Liver (tissue), 9 donors: ENCODE results near the gene HEXIM1. TPM values are rescaled to one million over a fixed set of nuclear protein-coding genes. Genes with fewer than 3 reads are reported as not detected.

Experiments used
- DNase-seq: peaks from one replicate; pipeline ENCODE4 v3.0.0-alpha.2; 2017; ENCODE audit warnings: low spot score
- H3K27ac ChIP-seq, 2 donors: one replicate each; pipeline ENCODE4 v1.7.0; 2013; ENCODE audit warnings: inconsistent platforms in 2 of 2, low read length in 2 of 2, control low read depth in 1 of 2, low read depth in 1 of 2, mild to moderate bottlenecking in 1 of 2
- H3K27me3 ChIP-seq, 4 donors: one replicate each; pipeline versions ENCODE4 v1.6.1 to v1.7.0; 2013; ENCODE audit warnings: low read length in 3 of 4, inconsistent platforms in 1 of 4, mild to moderate bottlenecking in 1 of 4, moderate library complexity in 1 of 4; ENCODE audit not compliant: control insufficient read depth in 4 of 4, insufficient read depth in 4 of 4
- H3K36me3 ChIP-seq, 4 donors: one replicate each; pipeline versions ENCODE4 v1.6.1 to v1.7.0; 2013; ENCODE audit warnings: low read length in 3 of 4, mild to moderate bottlenecking in 3 of 4, low read depth in 1 of 4, moderate library complexity in 1 of 4; ENCODE audit not compliant: control insufficient read depth in 4 of 4, insufficient read depth in 3 of 4
- H3K4me1 ChIP-seq, 4 donors: one replicate each; pipeline versions ENCODE4 v1.6.1 to v1.7.0; 2013; ENCODE audit warnings: low read length in 3 of 4, mild to moderate bottlenecking in 3 of 4, moderate library complexity in 1 of 4; ENCODE audit not compliant: control insufficient read depth in 4 of 4, insufficient read depth in 4 of 4
- H3K4me3 ChIP-seq, 3 donors: one replicate each; pipeline versions ENCODE4 v1.6.1 to v1.7.0; 2013; ENCODE audit warnings: low read length in 3 of 3, control low read depth in 1 of 3, low read depth in 1 of 3, mild to moderate bottlenecking in 1 of 3
- H3K9ac ChIP-seq, 2 donors: one replicate each; pipeline ENCODE4 v1.7.0; 2013; ENCODE audit warnings: low read length in 2 of 2, mild to moderate bottlenecking in 2 of 2, moderate library complexity in 2 of 2, control low read depth in 1 of 2, low read depth in 1 of 2
- H3K9me3 ChIP-seq, 4 donors: one replicate each; pipeline versions ENCODE4 v1.6.1 to v1.7.0; 2013; ENCODE audit warnings: low read length in 3 of 4; ENCODE audit not compliant: control insufficient read depth in 4 of 4
- CTCF ChIP-seq: fragments of 150-350 bp; IDR thresholded peaks from 2 replicates; pipeline ENCODE4 v1.5.1; 2017; ENCODE audit warnings: improper control_type of control experiment, low read depth, low read length; ENCODE audit not compliant: missing input control
- EGR1 ChIP-seq, 2 donors: IDR thresholded peaks; 2 replicates each; pipeline ENCODE4 v1.6.1; 2016 to 2018; ENCODE audit warnings: antibody characterized with exemption in 2 of 2, low read depth in 2 of 2
- FOXA1 ChIP-seq: IDR thresholded peaks from 2 replicates; pipeline ENCODE4 v1.6.1; 2016; ENCODE audit warnings: antibody characterized with exemption
- FOXA2 ChIP-seq: IDR thresholded peaks from 2 replicates; pipeline ENCODE4 v1.6.1; 2016; ENCODE audit warnings: antibody characterized with exemption
- GABPA ChIP-seq, 2 donors: IDR thresholded peaks in 1 of 2; conservative IDR thresholded peaks in 1 of 2; 2 replicates each; pipeline ENCODE4 v1.6.1; 2016; ENCODE audit warnings: antibody characterized with exemption in 2 of 2, mild to moderate bottlenecking in 1 of 2, moderate library complexity in 1 of 2
- HNF4A ChIP-seq, 2 donors: conservative IDR thresholded peaks; 2 replicates each; pipeline ENCODE4 v1.6.1; 2016; ENCODE audit warnings: antibody characterized with exemption in 2 of 2, mild to moderate bottlenecking in 2 of 2
- HNF4G ChIP-seq: IDR thresholded peaks from 2 replicates; pipeline ENCODE4 v1.6.1; 2016; ENCODE audit warnings: antibody characterized with exemption
- JUND ChIP-seq, 2 donors: IDR thresholded peaks; 2 replicates each; pipeline ENCODE4 v1.6.1; 2016; ENCODE audit warnings: antibody characterized with exemption in 2 of 2
- NR2F2 ChIP-seq: IDR thresholded peaks from 2 replicates; pipeline ENCODE4 v1.6.1; 2016; ENCODE audit warnings: antibody characterized with exemption
- RAD21 ChIP-seq, 2 donors: IDR thresholded peaks; 2 replicates each; pipeline ENCODE4 v1.6.1; 2016; ENCODE audit warnings: antibody characterized with exemption in 2 of 2, mild to moderate bottlenecking in 2 of 2
- REST ChIP-seq: IDR thresholded peaks from 2 replicates; pipeline ENCODE4 v1.6.1; 2016; ENCODE audit warnings: antibody characterized with exemption, mild to moderate bottlenecking
- TAF1 ChIP-seq: conservative IDR thresholded peaks from 2 replicates; pipeline ENCODE4 v1.6.1; 2016; ENCODE audit warnings: antibody characterized with exemption, mild to moderate bottlenecking
- YY1 ChIP-seq: IDR thresholded peaks from 2 replicates; pipeline ENCODE4 v1.6.1; 2016; ENCODE audit warnings: antibody characterized with exemption, mild to moderate bottlenecking
- WGBS: extraction: QIAGEN DNeasy Blood & Tissue Kit; methylation state at CpG from one replicate; pipeline ENCODE4 v1.1.7; 2013; 5-methylcytosine and 5-hydroxymethylcytosine counted together
- polyA plus RNA-seq, 2 donors: library from polyadenylated mRNA; stranded (reverse) in 1 of 2; unstranded in 1 of 2; fragments of 200-250 nt in 1 of 2; fragments of >200 nt in 1 of 2; fragmentation: Nextera tagmentation in 1 of 2; extraction: Ambion mirVana in 1 of 2; gene quantifications; one replicate each; pipeline versions ENCODE4 v1.2.1 to v1.2.3, GENCODE V29; 2013 to 2015
- total RNA-seq, 2 donors: library from RNA; depleted of rRNA; stranded (reverse); fragments of >200 nt; gene quantifications; one replicate each; pipeline ENCODE4 v1.2.3, GENCODE V29; 2014
- TF ChIP-seq, protein P1 (sequence below): IDR thresholded peaks from 2 replicates; pipeline ENCODE4 v1.6.1; 2016; ENCODE audit warnings: antibody characterized with exemption
- TF ChIP-seq, protein P2 (sequence below): IDR thresholded peaks from 2 replicates; pipeline ENCODE4 v1.6.1; 2016; ENCODE audit warnings: antibody characterized with exemption
- TF ChIP-seq, protein P3 (sequence below): IDR thresholded peaks from 2 replicates; pipeline ENCODE4 v1.6.1; 2016; ENCODE audit warnings: antibody characterized with exemption
- donor health status: healthy.
- donor health status: healthy.
- donor health status: healthy.
- donor health status: healthy.
- donor health status: healthy.

Gene HEXIM1
- total and polyA plus RNA-seq, 4 donors = 7.4 to 14.3 (median 12.3) TPM

DNA sequence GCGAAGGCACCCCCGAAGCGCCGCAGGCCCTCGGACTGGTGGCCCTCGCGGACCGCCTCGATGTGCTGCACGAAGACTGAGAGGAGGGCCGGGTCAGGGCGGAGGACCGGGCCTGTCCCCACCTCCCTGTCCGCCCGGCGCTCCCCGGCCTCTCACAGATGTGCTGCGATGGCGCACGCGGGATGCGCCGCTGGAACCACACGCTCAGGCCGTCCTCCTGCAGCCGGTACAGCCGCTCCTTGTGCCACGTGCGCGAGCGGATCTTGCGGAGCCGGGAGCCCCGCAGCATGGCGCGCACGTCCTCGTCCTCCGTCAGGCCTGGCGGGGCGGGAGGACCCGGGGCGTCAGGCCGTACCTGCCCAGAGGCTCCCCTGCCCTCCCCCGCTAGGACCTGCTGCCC, 27.2 kb upstream of the HEXIM1 start:
- no peak overlapping the region for H3K27ac ChIP-seq
- no peak for DNase-seq
- no peak overlapping the region for H3K9ac ChIP-seq
- H3K36me3 ChIP-seq = no peaks in the 10 kb centered on the region
- no peaks in the 10 kb centered on the region for H3K4me1 ChIP-seq
- WGBS = 75% methylated on average over 45 of the region's 45 CpGs
- H3K9me3 ChIP-seq = no peaks in the 10 kb centered on the region
- TF ChIP-seq CTCF = no peak
- no peak for TF ChIP-seq EGR1 (IDR thresholded peaks at IDR 0.05; ENCODE audit: low read depth in 2 of 2)
- TF ChIP-seq FOXA2 = no peak
- TF ChIP-seq HNF4A (conservative IDR thresholded peaks at IDR 0.05) = no peak
- TF ChIP-seq YY1 = no peak
- TF ChIP-seq GABPA (IDR thresholded peaks at IDR 0.05 in 1 of 2, conservative IDR thresholded peaks at IDR 0.05 in 1 of 2) = no peak
- TF ChIP-seq HNF4G = no peak
- TF ChIP-seq, protein P1, sequence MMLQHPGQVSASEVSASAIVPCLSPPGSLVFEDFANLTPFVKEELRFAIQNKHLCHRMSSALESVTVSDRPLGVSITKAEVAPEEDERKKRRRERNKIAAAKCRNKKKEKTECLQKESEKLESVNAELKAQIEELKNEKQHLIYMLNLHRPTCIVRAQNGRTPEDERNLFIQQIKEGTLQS = no peak
- no peak overlapping the region for H3K4me3 ChIP-seq
- no peaks in the 10 kb centered on the region for H3K27me3 ChIP-seq

DNA sequence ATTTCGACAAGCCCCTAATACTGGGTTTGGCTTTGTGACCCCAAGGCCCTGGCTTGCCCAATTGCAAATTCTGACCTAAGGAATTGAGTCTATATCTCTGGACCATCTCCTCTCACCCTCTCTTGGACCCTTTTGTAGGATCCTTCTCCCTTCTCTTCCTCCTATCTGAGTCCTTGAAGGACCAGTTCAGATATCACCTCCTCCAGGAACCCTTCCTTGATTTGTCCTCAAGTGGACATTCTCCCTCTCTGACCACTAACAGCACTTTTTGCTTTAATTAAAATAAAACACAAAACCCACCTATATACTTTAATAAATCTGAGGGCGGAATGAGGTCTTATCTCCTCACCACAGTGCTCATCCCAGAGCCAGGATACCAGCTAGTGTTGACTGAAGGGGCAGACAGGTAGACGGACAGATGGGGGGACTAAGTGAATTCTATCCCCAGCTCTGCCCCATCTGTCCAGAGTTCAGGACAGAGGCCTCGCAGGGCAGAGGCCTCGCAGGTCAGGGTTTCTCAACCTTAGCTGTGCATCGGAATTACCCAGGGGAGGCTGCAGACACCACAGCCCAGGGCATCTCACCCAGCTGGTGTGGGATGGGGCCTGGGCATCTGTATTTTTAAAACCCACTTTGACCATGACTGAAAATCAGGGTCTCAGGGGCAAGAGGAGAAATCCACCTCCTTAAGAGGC, 25.1 kb upstream of the HEXIM1 start:
- Histone ChIP-seq H3K36me3 (no peaks in the 10 kb centered on the region), H3K4me3 (no peak overlapping the region), H3K9ac (no peak overlapping the region), H3K27me3 (no peaks in the 10 kb centered on the region), H3K27ac (no peak overlapping the region), H3K4me1 (no peaks in the 10 kb centered on the region), H3K9me3 (no peaks in the 10 kb centered on the region)
- TF ChIP-seq, protein P2, sequence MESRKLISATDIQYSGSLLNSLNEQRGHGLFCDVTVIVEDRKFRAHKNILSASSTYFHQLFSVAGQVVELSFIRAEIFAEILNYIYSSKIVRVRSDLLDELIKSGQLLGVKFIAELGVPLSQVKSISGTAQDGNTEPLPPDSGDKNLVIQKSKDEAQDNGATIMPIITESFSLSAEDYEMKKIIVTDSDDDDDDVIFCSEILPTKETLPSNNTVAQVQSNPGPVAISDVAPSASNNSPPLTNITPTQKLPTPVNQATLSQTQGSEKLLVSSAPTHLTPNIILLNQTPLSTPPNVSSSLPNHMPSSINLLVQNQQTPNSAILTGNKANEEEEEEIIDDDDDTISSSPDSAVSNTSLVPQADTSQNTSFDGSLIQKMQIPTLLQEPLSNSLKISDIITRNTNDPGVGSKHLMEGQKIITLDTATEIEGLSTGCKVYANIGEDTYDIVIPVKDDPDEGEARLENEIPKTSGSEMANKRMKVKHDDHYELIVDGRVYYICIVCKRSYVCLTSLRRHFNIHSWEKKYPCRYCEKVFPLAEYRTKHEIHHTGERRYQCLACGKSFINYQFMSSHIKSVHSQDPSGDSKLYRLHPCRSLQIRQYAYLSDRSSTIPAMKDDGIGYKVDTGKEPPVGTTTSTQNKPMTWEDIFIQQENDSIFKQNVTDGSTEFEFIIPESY = no peak
- no peak for TF ChIP-seq FOXA1
- TF ChIP-seq JUND (IDR thresholded peaks at IDR 0.05) = no peak
- no peak for TF ChIP-seq REST
- no peak for TF ChIP-seq RAD21 (IDR thresholded peaks at IDR 0.05)
- TF ChIP-seq, protein P3, sequence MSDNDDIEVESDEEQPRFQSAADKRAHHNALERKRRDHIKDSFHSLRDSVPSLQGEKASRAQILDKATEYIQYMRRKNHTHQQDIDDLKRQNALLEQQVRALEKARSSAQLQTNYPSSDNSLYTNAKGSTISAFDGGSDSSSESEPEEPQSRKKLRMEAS = no peak
- no peak for TF ChIP-seq EGR1 (IDR thresholded peaks at IDR 0.05; ENCODE audit: low read depth in 2 of 2)
- no peak for TF ChIP-seq GABPA (IDR thresholded peaks at IDR 0.05 in 1 of 2, conservative IDR thresholded peaks at IDR 0.05 in 1 of 2)
- TF ChIP-seq TAF1 = no peak
- no peak for TF ChIP-seq HNF4A (conservative IDR thresholded peaks at IDR 0.05)
- no peak for TF ChIP-seq NR2F2
- TF ChIP-seq CTCF = no peak
- no peak for DNase-seq
- WGBS = 79% methylated on average over 6 of the region's 6 CpGs
